Activated CD8-positive, alpha-beta T cell treated with anti-CD3 and anti-CD28 coated beads for 36 hours (primary cell): ENCODE results near the gene DMAP1. TPM values are rescaled to one million over a fixed set of nuclear protein-coding genes. Genes with fewer than 3 reads are reported as not detected.

ENCODE experiments used
- ATAC-seq: fragments of 200-7000 bp; cut with Tn5 transposase; one replicate; pipeline ENCODE4 v1.10.0; 2021; ENCODE audit warnings: mild to moderate bottlenecking, moderate library complexity
- CTCF ChIA-PET: fragments of 350-600 bp; sonication (Branson Sonifier 250); formaldehyde crosslinking; loops from one replicate; lab custom pipeline; 2021; ENCODE audit warnings: antibody characterized with exemption; lab: Charles Lee
- POLR2A ChIA-PET: fragments of 350-600 bp; sonication (Branson Sonifier 250); formaldehyde crosslinking; loops from one replicate; lab custom pipeline; 2021; ENCODE audit warnings: antibody characterized with exemption; lab: Charles Lee
- DNase-seq: peaks from one replicate; pipeline ENCODE4 v3.0.0-alpha.2; 2020
- H3K27ac Mint-ChIP-seq: one replicate; pipeline ENCODE4 v1.8.0; 2021; ENCODE audit warnings: mild to moderate bottlenecking, mixed read lengths
- H3K27me3 Mint-ChIP-seq: one replicate; pipeline ENCODE4 v1.8.0; 2021; ENCODE audit warnings: mixed read lengths
- H3K36me3 Mint-ChIP-seq: one replicate; pipeline ENCODE4 v1.8.0; 2021; ENCODE audit warnings: low read depth, mixed read lengths
- H3K4me1 Mint-ChIP-seq: one replicate; pipeline ENCODE4 v1.8.0; 2021; ENCODE audit warnings: low read depth, mixed read lengths
- H3K4me3 Mint-ChIP-seq: one replicate; pipeline ENCODE4 v1.8.0; 2021; ENCODE audit warnings: mild to moderate bottlenecking, moderate library complexity, mixed read lengths
- H3K9me3 Mint-ChIP-seq: one replicate; pipeline ENCODE4 v1.8.0; 2021; ENCODE audit warnings: mixed read lengths
- intact Hi-C: fragments of 100-400 bp; cut with micrococcal nuclease; formaldehyde crosslinking; loops from one replicate; pipeline ENCODE4 v1.10.0; 2022
- total RNA-seq, 2 experiments: library from RNA; stranded (reverse); gene quantifications; one replicate each; pipeline ENCODE4 v1.2.3, GENCODE V29; 2021
- TF ChIP-seq, protein P1 (sequence below): fragments of 200-600 bp; IDR thresholded peaks from one replicate; pipeline ENCODE4 v1.8.0; 2022; ENCODE audit warnings: antibody characterized with exemption, mild to moderate bottlenecking

Gene DMAP1
- total RNA-seq, 2 experiments from 2014 or later, result 26.5 to 29.6 TPM

DNA sequence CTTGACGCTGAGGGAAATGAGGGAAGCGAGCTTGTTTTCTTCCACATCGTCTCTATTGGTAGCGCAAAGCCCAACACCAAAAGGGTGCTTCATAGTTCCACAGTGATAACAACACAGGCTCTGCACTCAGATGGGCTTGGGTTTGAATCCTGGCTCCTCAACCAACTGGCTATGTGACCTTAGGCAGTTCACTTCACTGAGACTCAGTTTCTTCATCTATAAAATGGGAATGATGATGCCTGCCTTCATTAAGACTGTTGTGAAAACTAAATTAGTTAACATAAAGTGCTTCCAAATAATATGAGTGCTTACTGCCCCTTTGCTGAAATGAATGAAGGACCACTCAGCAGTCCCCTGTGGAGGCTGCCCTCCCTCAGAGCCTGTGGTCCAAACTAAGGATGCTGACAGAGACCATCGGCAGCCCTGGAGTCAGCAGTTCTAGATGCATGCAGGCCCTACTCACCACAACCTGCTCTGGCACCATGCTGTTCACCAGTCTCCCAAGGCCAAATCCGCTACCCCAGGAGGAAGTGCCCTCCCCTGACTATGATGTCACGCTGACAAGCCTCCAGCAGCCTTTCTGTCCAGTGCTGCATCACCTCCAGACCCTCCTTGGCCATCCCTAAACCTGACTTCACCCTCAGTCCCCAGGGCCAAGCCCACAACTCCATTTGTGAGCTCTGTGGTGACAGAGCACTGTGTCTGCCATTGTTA lies 30.7 kb downstream of the DMAP1 start:
- Mint-ChIP-seq H3K9me3 (no peaks in the 10 kb centered on the region), H3K27ac (no peak overlapping the region), H3K4me1 (peaks cover 3% of the 10 kb centered on the region), H3K4me3 (no peak overlapping the region), H3K36me3 (no peaks in the 10 kb centered on the region), H3K27me3 (no peaks in the 10 kb centered on the region)
- intact Hi-C loops, result no loop called here
- TF ChIP-seq, protein P1, sequence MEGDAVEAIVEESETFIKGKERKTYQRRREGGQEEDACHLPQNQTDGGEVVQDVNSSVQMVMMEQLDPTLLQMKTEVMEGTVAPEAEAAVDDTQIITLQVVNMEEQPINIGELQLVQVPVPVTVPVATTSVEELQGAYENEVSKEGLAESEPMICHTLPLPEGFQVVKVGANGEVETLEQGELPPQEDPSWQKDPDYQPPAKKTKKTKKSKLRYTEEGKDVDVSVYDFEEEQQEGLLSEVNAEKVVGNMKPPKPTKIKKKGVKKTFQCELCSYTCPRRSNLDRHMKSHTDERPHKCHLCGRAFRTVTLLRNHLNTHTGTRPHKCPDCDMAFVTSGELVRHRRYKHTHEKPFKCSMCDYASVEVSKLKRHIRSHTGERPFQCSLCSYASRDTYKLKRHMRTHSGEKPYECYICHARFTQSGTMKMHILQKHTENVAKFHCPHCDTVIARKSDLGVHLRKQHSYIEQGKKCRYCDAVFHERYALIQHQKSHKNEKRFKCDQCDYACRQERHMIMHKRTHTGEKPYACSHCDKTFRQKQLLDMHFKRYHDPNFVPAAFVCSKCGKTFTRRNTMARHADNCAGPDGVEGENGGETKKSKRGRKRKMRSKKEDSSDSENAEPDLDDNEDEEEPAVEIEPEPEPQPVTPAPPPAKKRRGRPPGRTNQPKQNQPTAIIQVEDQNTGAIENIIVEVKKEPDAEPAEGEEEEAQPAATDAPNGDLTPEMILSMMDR, result no peak
- no peak for DNase-seq
- no peak for ATAC-seq
- POLR2A ChIA-PET, result no interaction called here
- CTCF ChIA-PET, result no interaction called here

DNA sequence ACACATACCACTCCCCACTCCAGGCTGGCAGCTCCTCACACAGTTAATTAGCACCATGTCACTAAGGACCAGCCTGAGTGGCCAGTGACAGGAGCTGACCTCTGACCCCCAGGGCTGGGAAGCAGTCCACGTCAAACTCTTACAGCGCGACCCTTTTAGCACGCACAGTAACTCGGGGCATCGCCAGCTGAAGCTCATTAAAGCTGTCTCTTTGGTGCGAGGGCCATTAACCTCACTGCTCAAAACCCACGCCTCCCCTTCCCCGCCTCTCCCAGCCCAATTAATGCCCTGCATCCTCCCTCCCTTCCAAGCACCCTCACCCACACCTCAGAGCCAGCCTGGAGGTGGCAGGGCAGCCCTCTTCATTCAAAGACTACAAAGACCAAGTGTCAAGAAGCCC lies 31.7 kb downstream of the DMAP1 start:
- TF ChIP-seq, protein P1, result no peak
- no peaks in the 10 kb centered on the region for H3K9me3 Mint-ChIP-seq
- DNase-seq, result no peak
- intact Hi-C loops, result no loop called here
- H3K27ac Mint-ChIP-seq, result no peak overlapping the region
- POLR2A ChIA-PET, result no interaction called here
- CTCF ChIA-PET, result no interaction called here
- no peaks in the 10 kb centered on the region for H3K36me3 Mint-ChIP-seq
- no peaks in the 10 kb centered on the region for H3K27me3 Mint-ChIP-seq
- no peaks in the 10 kb centered on the region for H3K4me1 Mint-ChIP-seq
- H3K4me3 Mint-ChIP-seq, result no peak overlapping the region
- no peak for ATAC-seq

DNA sequence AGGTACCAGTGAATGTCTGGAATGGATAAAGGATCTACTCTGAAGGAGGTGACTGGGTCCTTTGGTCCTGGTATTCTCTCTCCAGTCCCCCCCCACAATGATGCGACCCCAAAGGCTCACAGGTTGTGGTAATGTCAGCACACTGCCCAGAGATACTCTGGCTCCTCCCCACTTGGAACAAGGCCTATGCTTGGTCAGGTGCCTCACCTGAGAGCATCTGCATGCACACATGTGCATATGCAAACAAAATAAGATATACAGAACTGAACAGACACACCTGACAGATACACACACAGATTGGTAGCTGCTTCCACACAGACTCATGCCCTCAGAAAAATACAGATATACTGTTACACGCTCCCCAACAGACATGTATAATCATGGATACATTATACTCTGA lies 33.5 kb downstream of the DMAP1 start:
- ATAC-seq, result no peak
- DNase-seq, result no peak
- Mint-ChIP-seq H3K4me1 (no peaks in the 10 kb centered on the region), H3K36me3 (no peaks in the 10 kb centered on the region), H3K4me3 (no peak overlapping the region), H3K9me3 (no peaks in the 10 kb centered on the region), H3K27ac (no peak overlapping the region), H3K27me3 (no peaks in the 10 kb centered on the region)
- TF ChIP-seq, protein P1, result no peak
- intact Hi-C loops, result no loop called here
- CTCF ChIA-PET, result interaction anchor here (1.2 to 1.3 kb wide), 2 partner anchors 8 to 29 kb away, joined by 4 read pairs; no protein-coding TSS in a partner anchor
- POLR2A ChIA-PET, result no interaction called here

DNA sequence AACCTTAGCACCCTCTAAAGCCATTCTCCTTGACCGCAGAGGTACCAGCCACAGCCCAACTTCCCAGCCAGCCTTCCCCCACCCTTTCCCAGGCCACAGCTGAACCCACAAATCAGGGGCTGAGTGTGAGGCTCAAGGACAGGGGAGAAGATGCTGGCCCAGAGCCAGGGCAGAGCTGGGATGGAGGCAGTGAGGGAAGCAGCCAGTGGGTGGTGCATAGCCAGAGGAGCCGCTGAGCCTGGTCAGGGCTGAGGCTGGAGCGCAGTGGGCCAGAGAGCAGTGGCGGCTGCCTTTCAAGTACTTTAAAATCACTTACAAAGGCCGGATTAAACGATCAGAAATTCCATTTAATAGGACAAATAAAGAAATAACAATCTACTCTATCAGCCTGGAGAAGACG lies 36.3 kb downstream of the DMAP1 start:
- ChIA-PET POLR2A (interaction anchor here (0.8 kb wide), 1 partner anchor 15 kb away, joined by 3 read pairs; no protein-coding TSS in a partner anchor), CTCF (interaction anchor here (1.0 to 1.1 kb wide), 2 partner anchors 12 to 32 kb away, joined by 4 read pairs; no protein-coding TSS in a partner anchor)
- Mint-ChIP-seq H3K4me3 (no peak overlapping the region), H3K4me1 (no peaks in the 10 kb centered on the region), H3K9me3 (no peaks in the 10 kb centered on the region), H3K27ac (no peak overlapping the region), H3K27me3 (no peaks in the 10 kb centered on the region), H3K36me3 (no peaks in the 10 kb centered on the region)
- ATAC-seq (no peak), DNase-seq (no peak)
- intact Hi-C loops, result no loop called here
- TF ChIP-seq, protein P1, result no peak

- CTCF ChIA-PET, result interaction anchor here (1.0 to 1.1 kb wide), 2 partner anchors 13 to 33 kb away, joined by 4 read pairs; no protein-coding TSS in a partner anchor
Observed at GRCh38 chr1:44250068-44250781, 37.0 kb downstream of the DMAP1 start.

More at GRCh38 chr1:44250068-44250781, 37.0 kb downstream of the DMAP1 start:
- POLR2A ChIA-PET, result no interaction called here
- Mint-ChIP-seq H3K4me3 (no peak overlapping the region), H3K27ac (no peak overlapping the region), H3K4me1 (no peaks in the 10 kb centered on the region), H3K27me3 (no peaks in the 10 kb centered on the region), H3K9me3 (no peaks in the 10 kb centered on the region), H3K36me3 (no peaks in the 10 kb centered on the region)
- TF ChIP-seq, protein P1, result no peak
- intact Hi-C loops, result no loop called here
- ATAC-seq (no peak), DNase-seq (no peak)
